ENCODE data around the gene VPS39. TPM values are rescaled to one million over a fixed set of nuclear protein-coding genes. Genes with fewer than 3 reads are reported as not detected.

Gene VPS39
- total and polyA plus RNA-seq, 2 of the 8 experiments (the other 6 are each of a cell fraction or from before 2014, with no cell fraction given), result 34.4 to 36.6 TPM

GRCh38 chr15:42165106-42165505 is 43.0 kb downstream of the VPS39 start:
- Histone ChIP-seq H3K4me3 (ENCODE audit: extremely low read depth in 1 of 4, insufficient read depth in 2 of 4, low read depth in 3 of 4, low read length in 4 of 4) (no peak overlapping the region), H3K79me2 (ENCODE audit: control insufficient read depth in 1 of 2, insufficient read depth in 2 of 2, low read length in 2 of 2) (no peaks in the 10 kb centered on the region), H2AK5ac (ENCODE audit: low read depth, low read length) (no peak overlapping the region), H3K9me3 (ENCODE audit: insufficient read depth in 2 of 2, low read depth in 1 of 2, low read length in 1 of 2) (no peaks in the 10 kb centered on the region), H3K36me3 (ENCODE audit: control insufficient read depth in 2 of 4, insufficient read depth in 4 of 4, low read length in 3 of 4) (peaks cover 22 to 90% (median 50%) of the 10 kb centered on the region in 4 experiments), H2AFZ (ENCODE audit: low read length) (no peak overlapping the region), H4K5ac (ENCODE audit: insufficient read length, low read depth, low read length) (no peak overlapping the region), H2BK15ac (ENCODE audit: low read length) (no peak overlapping the region), H3K79me1 (ENCODE audit: low read depth, low read length) (no peaks in the 10 kb centered on the region), H3K4me1 (replicated peaks in 1 of 4; ENCODE audit: control insufficient read depth in 3 of 4, insufficient read depth in 4 of 4, low read length in 3 of 4) (no peaks in the 10 kb centered on the region), H2BK120ac (replicated peaks; ENCODE audit: low read depth, low read length) (no peak overlapping the region), H4K20me1 (replicated peaks in 1 of 2; ENCODE audit: control insufficient read depth in 1 of 2, insufficient read depth in 2 of 2, low read length in 2 of 2) (peaks cover 0 to 3% of the 10 kb centered on the region in 2 experiments), H2BK20ac (ENCODE audit: low read length) (no peak overlapping the region), H3K18ac (ENCODE audit: extremely low read depth, low read length) (no peak overlapping the region), H2BK12ac (ENCODE audit: low read depth, low read length) (no peak overlapping the region), H3K27ac (ENCODE audit: low read depth, low read length) (no peak overlapping the region), H2BK5ac (ENCODE audit: low read depth, low read length) (no peak overlapping the region), H3K23me2 (ENCODE audit: low read depth, low read length) (no peaks in the 10 kb centered on the region), H3K4ac (replicated peaks; ENCODE audit: insufficient read length, low read depth, low read length) (no peak overlapping the region), H3K9ac (replicated peaks in 1 of 4; ENCODE audit: extremely low read depth in 1 of 4, low read depth in 3 of 4, low read length in 3 of 4) (no peak overlapping the region), H3K14ac (ENCODE audit: insufficient read length) (no peak overlapping the region), H4K8ac (ENCODE audit: extremely low read depth, insufficient read depth, low read length) (no peak overlapping the region), H3K23ac (ENCODE audit: insufficient read length) (no peak overlapping the region), H4K91ac (replicated peaks; ENCODE audit: insufficient read length, low read length) (no peak overlapping the region), H3K4me2 (ENCODE audit: insufficient read depth in 1 of 2, low read depth in 2 of 2, low read length in 2 of 2) (no peak overlapping the region), H3K56ac (replicated peaks; ENCODE audit: insufficient read length, low read depth, low read length) (no peak overlapping the region), H3K27me3 (replicated peaks in 1 of 4; ENCODE audit: control insufficient read depth in 3 of 4, extremely low read depth in 1 of 4, insufficient read depth in 3 of 4, low read length in 3 of 4) (no peaks in the 10 kb centered on the region)
- WGBS, 2 experiments (ENCODE audit: extremely low coverage in 1 of 2, insufficient coverage in 1 of 2, insufficient read length in 1 of 2, insufficient replicate concordance in 2 of 2, low coverage in 1 of 2, low lambda C conversion rate in 2 of 2, missing lambda C conversion rate in 1 of 2), result 90% methylated on average over 6 of the region's 6 CpGs; no CpG with 5 or more reads in 1 of the 2 experiments
- no peak for FAIRE-seq
- ChIA-PET CTCF (ENCODE audit: partially characterized antibody) (interaction anchor here (1.2 to 1.8 kb wide), 3 partner anchors 10 to 30 kb away, joined by 3 to 5 read pairs (median 4); no protein-coding TSS in a partner anchor), POLR2A (ENCODE audit: partially characterized antibody) (no interaction called here)
- DNase-seq (ENCODE audit: low read depth in 1 of 2, low spot score in 2 of 2), result no peak
- TF ChIP-seq PHF8 (conservative IDR thresholded peaks at IDR 0.05; ENCODE audit: low read depth, low read length), result no peak
- TF ChIP-seq CHD1 (IDR thresholded peaks at IDR 0.05; ENCODE audit: low read depth, low read length), result no peak
- TF ChIP-seq USF2 (IDR thresholded peaks at IDR 0.05; ENCODE audit: low read length), result no peak
- TF ChIP-seq SIX5 (IDR thresholded peaks at IDR 0.05; ENCODE audit: low read depth, low read length), result no peak
- no peak for TF ChIP-seq EZH2 (IDR thresholded peaks at IDR 0.05; ENCODE audit: low read depth, low read length, severe bottlenecking)
- no peak for TF ChIP-seq CEBPB (IDR thresholded peaks at IDR 0.05; ENCODE audit: low read depth, low read length)
- no peak for TF ChIP-seq JUN (IDR thresholded peaks at IDR 0.05; ENCODE audit: low read depth, low read length)
- TF ChIP-seq TEAD4 (IDR thresholded peaks at IDR 0.05; ENCODE audit: low read depth, low read length), result no peak
- TF ChIP-seq GABPA (IDR thresholded peaks at IDR 0.05; ENCODE audit: borderline replicate concordance, insufficient read depth, low read length), result no peak
- no peak for TF ChIP-seq GTF2F1 (IDR thresholded peaks at IDR 0.05; ENCODE audit: borderline replicate concordance, low read depth, low read length)
- TF ChIP-seq SIRT6 (IDR thresholded peaks at IDR 0.05; ENCODE audit: low read length), result no peak
- no peak for TF ChIP-seq POLR2AphosphoS5 (IDR thresholded peaks at IDR 0.05; ENCODE audit: low read depth, low read length)
- TF ChIP-seq SP4 (IDR thresholded peaks at IDR 0.05; ENCODE audit: low read length), result no peak
- TF ChIP-seq NANOG (IDR thresholded peaks at IDR 0.05; ENCODE audit: insufficient read depth, low read depth, low read length, poor library complexity, severe bottlenecking), result no peak
- TF ChIP-seq TAF1 (IDR thresholded peaks at IDR 0.05; ENCODE audit: low read depth, low read length), result no peak
